ENCODE data around the gene NKAIN2. TPM values are rescaled to one million over a fixed set of nuclear protein-coding genes. Genes with fewer than 3 reads are reported as not detected.

The NKAIN2 gene
- total RNA-seq, 2 donors from 2014 or later: 0.31 to 2.3 TPM

DNA sequence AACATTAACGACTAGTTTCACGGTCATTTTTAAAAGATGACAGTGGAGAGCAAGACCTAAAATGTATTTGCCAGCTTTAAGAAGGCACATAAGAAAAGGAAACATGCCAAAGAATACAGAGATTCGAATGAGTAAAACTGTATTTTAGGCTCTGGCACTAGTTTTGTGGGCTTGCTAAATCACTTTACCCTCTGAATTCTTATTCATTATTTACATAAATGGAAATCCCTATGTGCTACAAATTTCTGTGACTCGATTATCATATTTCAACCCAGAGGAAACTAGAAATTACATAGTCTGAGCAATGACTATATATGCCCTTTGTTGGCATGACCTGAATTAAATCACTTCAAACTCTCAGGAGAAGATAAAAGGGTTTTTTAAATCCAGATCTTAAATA, 716.8 kb downstream of the NKAIN2 start:
- H3K9me3 ChIP-seq: no peaks in the 10 kb centered on the region
- no peak overlapping the region for H3K27ac ChIP-seq
- H3K36me3 ChIP-seq: no peaks in the 10 kb centered on the region
- H3K4me3 ChIP-seq: no peak overlapping the region
- no peaks in the 10 kb centered on the region for H3K4me1 ChIP-seq
- DNase-seq (ENCODE audit: low spot score): no peak
- no peaks in the 10 kb centered on the region for H3K27me3 ChIP-seq
- TF ChIP-seq, protein P1, sequence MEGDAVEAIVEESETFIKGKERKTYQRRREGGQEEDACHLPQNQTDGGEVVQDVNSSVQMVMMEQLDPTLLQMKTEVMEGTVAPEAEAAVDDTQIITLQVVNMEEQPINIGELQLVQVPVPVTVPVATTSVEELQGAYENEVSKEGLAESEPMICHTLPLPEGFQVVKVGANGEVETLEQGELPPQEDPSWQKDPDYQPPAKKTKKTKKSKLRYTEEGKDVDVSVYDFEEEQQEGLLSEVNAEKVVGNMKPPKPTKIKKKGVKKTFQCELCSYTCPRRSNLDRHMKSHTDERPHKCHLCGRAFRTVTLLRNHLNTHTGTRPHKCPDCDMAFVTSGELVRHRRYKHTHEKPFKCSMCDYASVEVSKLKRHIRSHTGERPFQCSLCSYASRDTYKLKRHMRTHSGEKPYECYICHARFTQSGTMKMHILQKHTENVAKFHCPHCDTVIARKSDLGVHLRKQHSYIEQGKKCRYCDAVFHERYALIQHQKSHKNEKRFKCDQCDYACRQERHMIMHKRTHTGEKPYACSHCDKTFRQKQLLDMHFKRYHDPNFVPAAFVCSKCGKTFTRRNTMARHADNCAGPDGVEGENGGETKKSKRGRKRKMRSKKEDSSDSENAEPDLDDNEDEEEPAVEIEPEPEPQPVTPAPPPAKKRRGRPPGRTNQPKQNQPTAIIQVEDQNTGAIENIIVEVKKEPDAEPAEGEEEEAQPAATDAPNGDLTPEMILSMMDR (IDR thresholded peaks at IDR 0.05): no peak

DNA sequence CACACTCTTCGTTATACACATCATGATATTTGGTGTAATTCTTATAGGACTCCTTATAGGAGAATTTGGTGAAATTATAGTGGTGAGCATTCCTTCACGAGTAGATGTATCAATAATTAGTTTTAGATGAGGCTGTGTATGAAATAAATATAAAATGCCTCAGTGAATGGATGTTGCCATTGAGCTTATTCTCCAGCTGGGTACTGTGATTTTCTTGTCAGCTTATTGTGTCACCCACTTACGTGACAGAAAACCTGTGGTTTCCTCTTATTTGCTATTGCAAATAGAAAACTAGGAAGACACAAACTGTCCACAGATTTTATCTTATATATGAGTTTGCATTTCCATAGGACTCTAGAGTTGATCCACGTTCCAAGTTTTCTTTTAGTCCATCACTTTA, 718.7 kb downstream of the NKAIN2 start:
- Histone ChIP-seq H3K4me3 (no peak overlapping the region), H3K36me3 (no peaks in the 10 kb centered on the region), H3K9me3 (no peaks in the 10 kb centered on the region), H3K27ac (no peak overlapping the region), H3K4me1 (no peaks in the 10 kb centered on the region), H3K27me3 (no peaks in the 10 kb centered on the region)
- no peak for DNase-seq (ENCODE audit: low spot score)
- TF ChIP-seq, protein P1 (IDR thresholded peaks at IDR 0.05): no peak

DNA sequence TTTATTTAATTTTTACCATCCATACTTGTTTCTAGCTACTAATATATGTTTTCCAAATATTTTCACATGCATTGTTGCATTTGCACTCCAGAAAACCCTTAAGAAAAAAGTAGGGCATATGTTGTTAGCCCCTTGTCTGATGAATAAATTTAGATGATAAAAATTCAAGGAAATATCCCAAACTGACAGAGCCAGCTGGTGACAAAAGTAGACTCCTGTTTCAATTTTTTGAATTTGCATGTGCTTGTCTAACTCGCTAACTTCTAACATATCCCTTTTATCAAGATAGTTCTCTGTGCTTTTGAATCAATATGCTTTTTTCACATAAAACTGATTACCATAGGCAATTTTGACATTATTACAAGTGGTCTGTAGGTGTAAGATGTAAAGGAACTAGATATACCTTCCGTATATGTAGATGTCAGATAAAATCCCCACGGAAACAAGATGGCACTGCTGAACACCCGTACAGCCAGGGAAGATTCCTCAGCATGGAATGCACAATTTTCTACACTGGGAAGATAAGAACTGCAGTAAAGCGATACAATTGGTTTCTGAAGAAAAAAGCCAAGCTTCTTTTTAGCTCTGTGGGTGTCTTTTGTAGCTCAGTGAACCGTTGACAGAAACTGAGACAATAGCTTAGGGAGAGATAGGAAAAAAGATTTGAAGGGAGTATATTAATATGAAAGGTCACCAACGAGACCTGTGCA, 721.0 kb downstream of the NKAIN2 start:
- Histone ChIP-seq H3K4me1 (no peaks in the 10 kb centered on the region), H3K36me3 (no peaks in the 10 kb centered on the region), H3K27me3 (no peaks in the 10 kb centered on the region), H3K9me3 (no peaks in the 10 kb centered on the region), H3K4me3 (no peak overlapping the region), H3K27ac (no peak overlapping the region)
- TF ChIP-seq, protein P1 (IDR thresholded peaks at IDR 0.05): no peak
- DNase-seq (ENCODE audit: low spot score): no peak

DNA sequence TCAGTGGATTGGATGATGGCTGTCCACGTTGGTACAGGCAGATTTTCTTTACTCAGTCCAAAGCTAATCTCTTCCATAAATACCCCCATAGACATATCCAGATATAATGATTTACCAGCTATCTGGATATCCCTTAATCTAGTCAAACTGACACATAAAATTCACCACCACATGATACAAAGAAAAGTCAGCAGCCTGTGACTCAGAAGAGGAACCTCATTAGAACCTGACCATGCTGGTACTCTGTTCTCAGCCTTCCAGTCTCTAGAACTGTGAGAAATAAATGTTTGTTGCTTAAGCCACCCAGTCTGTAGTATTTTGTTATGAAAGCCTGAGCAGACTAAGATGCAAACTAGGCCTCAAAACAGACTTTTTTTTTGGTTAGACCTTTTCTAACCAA, 727.3 kb downstream of the NKAIN2 start:
- TF ChIP-seq, protein P1 (IDR thresholded peaks at IDR 0.05): no peak
- Histone ChIP-seq H3K9me3 (no peaks in the 10 kb centered on the region), H3K36me3 (no peaks in the 10 kb centered on the region), H3K4me3 (no peak overlapping the region), H3K4me1 (no peaks in the 10 kb centered on the region), H3K27ac (no peak overlapping the region), H3K27me3 (no peaks in the 10 kb centered on the region)
- DNase-seq (ENCODE audit: low spot score): no peak

DNA sequence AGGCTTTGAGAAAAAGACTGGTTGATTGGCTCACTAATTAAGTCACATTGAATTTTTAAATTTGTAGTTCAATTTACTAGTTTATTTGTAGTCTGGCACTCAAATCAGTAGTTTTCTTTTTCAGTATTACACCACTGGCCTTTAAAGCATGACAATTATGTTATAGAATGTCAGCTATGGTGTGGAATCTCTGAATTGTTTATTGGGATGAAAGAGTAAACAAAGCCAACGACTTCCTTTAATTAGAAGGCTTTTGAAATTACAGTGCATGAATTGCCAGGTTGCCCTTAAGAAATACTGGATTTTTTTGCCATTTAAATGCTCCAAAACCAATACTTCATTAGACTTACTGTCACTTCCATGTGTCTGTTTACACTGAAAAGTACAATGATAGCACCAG, 731.6 kb downstream of the NKAIN2 start:
- no peaks in the 10 kb centered on the region for H3K27me3 ChIP-seq
- H3K9me3 ChIP-seq: no peaks in the 10 kb centered on the region
- H3K36me3 ChIP-seq: no peaks in the 10 kb centered on the region
- no peak overlapping the region for H3K4me3 ChIP-seq
- TF ChIP-seq, protein P1 (IDR thresholded peaks at IDR 0.05): no peak
- no peak overlapping the region for H3K27ac ChIP-seq
- DNase-seq (ENCODE audit: low spot score): no peak
- H3K4me1 ChIP-seq: no peaks in the 10 kb centered on the region

DNA sequence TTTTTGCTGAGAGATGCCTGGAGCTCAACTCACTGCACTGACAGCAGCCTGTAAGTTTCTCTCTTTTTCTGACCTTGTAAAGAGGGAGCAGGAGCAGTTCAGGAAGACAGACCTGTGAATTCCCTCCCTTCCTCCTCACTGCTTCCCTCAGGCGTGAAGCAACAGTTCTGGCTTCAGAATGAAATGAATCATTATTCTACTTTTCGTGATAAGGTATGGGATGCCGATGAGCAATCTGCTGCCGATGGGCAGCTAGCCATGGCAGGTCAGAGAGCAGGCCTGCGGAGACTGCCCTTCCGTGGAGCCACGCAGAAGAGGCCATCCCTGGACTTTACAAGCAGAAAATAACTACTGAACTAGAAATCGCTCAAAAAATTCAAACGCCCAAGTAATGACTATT, 732.1 kb downstream of the NKAIN2 start:
- Histone ChIP-seq H3K36me3 (no peaks in the 10 kb centered on the region), H3K27me3 (no peaks in the 10 kb centered on the region), H3K27ac (no peak overlapping the region), H3K4me1 (no peaks in the 10 kb centered on the region), H3K9me3 (no peaks in the 10 kb centered on the region), H3K4me3 (no peak overlapping the region)
- TF ChIP-seq, protein P1 (IDR thresholded peaks at IDR 0.05): no peak
- DNase-seq (ENCODE audit: low spot score): no peak
